HG02884 (cell line): ENCODE measurements around the gene ZNF526.

Source experiments
- ATAC-seq: cut with Tn5 transposase; IDR thresholded peaks from one replicate; pipeline ENCODE4 v1.9.1; 2021; ENCODE audit warnings: mild to moderate bottlenecking, moderate library complexity; ENCODE audit not compliant: unreplicated experiment

ZNF526 gene, protein sequence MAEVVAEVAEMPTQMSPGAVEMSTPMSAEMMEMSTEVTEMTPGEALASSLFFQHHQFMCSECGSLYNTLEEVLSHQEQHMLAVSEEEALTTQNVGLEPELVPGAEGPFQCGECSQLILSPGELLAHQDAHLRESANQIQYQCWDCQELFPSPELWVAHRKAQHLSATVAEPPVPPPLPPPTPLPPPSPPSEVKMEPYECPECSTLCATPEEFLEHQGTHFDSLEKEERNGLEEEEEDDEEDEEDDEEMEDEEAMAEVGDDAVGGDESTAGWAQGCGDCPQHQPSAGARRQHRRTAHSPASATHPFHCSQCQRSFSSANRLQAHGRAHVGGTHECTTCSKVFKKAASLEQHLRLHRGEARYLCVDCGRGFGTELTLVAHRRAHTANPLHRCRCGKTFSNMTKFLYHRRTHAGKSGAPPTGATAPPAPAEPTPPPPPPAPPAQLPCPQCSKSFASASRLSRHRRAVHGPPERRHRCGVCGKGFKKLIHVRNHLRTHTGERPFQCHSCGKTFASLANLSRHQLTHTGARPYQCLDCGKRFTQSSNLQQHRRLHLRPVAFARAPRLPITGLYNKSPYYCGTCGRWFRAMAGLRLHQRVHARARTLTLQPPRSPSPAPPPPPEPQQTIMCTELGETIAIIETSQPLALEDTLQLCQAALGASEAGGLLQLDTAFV

DNA sequence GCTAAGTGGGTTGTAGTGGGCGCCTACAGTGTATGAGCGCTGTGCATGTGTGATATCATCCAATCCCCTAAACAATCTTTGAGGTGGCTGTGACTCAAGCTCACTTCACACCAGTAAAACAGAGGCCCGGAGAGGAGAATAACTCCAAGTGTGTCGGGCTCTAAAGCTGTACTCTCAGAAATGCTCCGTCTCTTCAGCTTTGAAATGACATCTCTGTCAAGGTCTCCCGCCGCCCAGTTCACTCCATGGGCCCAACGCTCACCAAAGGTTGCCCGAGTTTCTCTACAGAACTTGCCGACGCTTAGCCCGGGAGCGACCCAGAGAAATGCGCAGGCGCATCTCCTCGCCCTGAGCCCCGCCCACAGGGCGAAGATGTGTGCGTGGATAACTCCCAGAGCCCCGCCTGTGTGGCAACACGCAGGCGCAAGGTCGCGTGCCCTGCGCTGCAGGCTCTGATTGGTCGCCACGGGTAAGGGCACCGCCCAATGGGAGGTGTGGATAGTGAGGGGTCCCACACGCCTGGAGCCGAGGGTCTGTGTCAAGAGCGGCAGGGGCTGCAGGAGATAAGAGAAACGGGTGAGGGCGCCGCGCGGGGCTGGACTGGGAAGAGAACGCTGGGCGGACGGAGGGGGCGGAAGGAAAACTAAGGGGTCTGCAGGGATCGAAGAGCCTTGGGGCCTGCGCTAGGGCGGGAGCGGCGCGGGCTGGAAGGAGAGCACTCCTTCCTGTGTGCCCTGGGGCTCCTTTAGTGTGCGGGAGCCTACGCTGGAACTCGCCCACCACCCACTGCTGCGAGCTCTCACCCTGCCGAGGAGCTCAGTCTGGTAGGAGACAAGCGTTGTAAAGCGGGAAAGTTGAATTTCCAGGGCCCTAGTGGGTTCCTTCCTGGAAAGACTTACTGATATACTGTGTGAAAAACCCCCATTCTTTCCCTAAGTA, at the start of gene ZNF526:
ZNF526 (plus strand) TSS at position 501 of the 939 bp plus-strand sequence. CDS start 4,092 bp downstream, outside the sequence.
- peak; percentile 76 for ATAC-seq

DNA sequence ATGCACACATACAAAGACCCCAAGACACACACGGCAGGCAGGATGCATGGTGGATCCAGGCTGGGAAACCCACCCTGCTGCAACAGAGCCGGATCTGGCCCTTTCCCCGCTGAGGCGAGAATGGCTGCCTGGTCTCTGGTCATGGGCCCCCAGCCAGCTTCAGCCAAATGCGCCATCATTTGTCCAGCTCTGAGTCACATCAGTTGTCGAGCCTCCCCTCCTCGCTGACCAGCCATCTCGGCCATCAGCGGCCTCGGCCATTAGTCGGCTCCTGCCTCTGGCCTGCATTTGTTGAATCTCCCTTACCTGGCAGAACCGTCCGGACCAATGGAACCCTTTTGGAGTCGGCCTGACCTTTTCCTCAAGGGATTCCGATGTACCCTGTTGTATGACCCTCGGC, 49.4 kb upstream of the ZNF526 start:
- ATAC-seq = no peak

DNA sequence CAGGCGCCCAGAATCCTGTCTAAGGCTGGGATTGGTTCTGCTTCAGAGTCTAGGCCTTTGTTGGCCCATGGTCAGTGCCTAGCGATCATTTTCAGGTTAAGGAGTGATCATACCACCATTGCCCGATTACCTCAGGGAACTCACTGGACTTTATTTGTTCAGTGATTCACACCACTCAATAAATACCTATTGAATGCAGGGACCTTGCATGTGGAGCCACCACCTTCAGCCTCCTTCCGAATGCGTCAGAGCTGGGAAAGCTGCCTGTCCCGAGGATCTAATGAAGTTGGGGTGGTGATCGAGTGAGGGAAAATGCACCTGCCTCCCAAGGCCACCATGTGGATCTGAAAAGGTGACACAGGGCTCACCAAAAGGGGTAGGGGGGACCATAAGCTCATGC, 47.9 kb upstream of the ZNF526 start:
- no peak for ATAC-seq

DNA sequence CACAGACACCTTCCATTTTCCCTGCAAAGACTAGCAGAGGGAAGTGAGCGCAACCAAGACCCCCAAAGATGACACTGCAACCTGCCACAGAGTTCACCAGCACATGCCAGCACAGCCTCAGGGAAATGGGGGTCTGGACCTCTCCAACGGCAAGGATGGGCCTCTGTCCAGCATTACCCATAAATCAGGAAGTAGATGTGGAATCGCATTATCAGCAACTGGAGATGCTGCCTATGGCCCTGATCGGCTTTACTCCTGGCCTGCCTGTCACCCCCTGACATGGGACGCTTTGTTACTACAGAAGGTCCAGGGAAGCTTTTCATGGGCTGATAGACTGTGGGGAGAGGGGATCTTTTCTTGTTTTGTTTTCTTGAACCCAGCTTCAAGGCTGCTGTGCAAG, 46.4 kb upstream of the ZNF526 start:
- no peak for ATAC-seq

DNA sequence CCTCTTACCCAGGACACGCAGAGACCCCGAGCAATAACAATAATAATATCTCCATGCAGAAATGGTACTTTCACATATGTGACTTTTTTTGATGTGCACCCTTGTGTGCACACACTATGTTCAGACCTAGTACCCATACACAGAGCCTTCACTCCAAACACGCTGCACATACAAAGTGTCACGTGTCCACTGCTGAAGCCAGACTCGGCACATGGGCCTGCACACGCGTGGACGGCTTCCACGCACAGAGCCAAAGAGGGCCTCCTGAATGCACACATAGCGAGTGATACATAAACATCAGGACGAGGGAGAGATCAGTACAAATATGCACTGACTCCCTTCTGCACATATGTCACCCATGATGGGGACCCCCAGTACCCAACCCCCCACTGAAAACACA, 45.9 kb upstream of the ZNF526 start:
- no peak for ATAC-seq

DNA sequence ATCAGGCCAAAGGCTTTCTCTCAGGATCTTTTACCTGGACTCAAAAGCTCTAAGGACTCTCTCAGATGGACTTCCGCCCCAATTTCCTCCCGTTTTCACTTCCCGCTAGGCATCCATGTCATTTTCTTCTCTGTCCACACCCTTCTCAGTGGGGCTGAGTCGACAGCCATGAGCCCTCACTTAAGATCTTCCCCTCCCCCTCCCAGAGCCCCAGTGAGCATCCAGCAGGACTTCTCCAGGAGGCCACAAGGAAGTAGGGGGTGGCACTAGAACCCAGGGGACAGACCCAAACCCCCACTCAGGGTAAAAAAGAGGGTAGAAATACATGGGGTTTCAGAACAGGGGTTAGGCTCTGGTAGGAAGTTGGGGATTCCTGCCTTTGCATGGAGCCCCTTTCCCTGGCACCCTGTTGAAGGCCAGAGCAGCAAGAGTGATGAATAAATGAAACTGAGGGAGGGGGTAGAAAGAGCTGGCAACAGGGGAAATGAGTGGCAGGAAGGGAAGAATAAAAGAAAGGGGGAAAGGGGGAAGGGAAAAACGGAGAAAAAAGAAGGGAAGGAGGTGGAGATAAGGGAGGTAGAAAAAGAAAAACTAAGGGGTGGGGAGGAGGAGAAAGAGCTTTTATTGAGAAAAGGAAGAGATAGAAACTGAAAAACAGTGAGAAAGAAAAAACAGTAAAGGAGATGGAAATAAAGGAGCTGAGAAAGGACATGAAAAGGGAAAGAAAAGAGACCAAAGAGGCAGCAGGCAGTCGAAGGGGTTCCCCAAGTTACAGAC, 45.0 kb upstream of the ZNF526 start:
- ATAC-seq = no peak

DNA sequence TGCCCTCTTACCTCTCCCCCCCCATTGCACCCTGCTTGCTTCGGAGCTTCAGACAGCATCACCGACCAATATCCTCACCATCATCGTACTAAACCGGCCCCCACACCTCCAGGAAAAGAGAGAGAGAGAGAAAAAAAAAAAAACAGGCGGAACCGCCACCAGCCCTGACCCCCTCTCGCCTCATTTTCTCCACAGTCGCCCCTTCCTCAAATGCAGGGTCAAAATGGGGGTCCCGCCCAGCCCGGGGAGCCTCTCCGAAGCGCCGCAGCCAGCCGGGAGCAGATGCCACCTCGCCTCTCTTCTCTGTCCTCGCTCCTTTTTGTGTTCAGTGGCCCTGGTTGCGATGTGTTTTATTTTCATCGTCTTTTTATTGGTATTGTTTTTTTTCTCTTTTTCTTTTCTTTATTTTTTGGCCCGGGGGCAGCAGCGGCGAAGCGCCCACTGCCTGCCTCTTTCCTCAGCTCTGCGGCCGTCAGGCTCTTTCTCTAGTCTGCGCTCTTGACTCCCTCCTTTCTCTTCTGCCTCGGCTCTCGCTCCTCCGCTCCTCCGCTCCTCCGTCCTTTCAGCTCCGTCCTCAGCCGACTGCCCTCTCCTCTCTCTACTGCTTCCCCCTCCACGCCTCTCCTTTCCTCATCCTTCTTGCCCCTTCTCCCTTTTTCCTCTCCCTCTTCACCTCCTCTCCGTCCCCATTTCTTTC, 44.0 kb upstream of the ZNF526 start:
- no peak for ATAC-seq

DNA sequence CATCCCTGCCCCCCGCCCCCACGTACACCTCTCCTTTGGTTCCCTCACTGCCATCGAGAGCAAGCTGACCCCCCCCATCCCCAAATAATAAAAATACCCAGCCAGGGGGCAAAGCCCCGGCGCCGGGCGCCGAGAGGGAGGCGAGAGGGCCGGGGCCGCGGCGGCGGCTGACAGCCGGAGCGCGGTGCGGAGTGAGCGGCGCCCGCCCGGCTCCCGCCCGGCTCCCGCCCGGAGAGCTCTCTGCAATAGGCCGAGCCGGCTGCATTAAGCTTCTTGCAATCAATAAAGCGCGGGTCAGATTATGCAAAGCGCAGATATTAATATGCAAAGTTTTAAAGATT, 43.5 kb upstream of the ZNF526 start:
- no peak for ATAC-seq

DNA sequence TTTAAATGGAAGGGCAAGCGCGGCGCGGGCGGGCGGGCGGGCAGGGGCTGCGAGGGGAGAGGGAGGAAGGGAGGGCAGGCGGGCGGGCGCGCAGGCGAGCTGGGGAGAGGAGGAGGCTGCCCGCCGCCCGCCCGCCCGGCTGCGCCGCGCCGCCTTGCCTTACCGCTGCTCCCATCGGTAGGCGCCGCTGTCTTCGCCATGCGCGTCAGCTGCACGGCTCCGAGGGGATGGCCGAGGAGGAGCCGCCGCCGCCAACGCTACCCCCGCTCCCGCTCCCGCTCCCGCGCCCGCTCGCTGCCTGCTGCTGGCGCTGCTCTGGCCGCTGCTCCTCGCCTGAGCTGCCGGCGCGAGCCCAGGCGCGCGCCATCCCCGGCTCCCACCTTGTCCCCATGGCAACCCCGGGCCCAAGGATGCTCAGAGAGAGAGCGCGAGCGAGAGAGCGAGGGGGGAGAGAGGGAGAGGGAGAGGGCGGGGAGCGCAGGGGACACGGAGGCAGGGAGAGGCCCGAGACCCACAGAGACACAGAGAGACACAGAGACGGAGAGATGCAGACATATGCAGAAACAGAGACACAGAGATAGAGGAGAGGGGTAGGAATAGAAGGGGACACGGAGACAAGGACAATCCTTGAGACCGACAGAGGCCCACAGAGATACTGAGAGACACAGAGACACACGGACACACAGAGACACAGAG, 43.0 kb upstream of the ZNF526 start:
- ATAC-seq = no peak

DNA sequence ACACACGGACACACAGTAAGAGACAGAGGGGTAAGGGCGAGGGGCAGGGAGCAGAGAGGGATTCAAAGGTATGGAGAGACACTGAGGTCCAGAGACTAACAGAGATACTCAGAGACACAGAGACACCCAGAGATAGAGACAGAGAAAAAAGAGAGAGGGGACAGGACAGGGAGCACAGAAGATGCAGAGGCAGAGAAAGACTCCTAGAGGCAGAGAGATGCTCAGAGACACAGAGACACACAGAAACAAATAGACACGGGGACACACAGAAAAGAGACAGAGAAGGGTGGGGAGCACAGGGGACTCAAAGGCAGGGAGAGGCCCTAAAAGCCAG, 42.5 kb upstream of the ZNF526 start:
- ATAC-seq = no peak

DNA sequence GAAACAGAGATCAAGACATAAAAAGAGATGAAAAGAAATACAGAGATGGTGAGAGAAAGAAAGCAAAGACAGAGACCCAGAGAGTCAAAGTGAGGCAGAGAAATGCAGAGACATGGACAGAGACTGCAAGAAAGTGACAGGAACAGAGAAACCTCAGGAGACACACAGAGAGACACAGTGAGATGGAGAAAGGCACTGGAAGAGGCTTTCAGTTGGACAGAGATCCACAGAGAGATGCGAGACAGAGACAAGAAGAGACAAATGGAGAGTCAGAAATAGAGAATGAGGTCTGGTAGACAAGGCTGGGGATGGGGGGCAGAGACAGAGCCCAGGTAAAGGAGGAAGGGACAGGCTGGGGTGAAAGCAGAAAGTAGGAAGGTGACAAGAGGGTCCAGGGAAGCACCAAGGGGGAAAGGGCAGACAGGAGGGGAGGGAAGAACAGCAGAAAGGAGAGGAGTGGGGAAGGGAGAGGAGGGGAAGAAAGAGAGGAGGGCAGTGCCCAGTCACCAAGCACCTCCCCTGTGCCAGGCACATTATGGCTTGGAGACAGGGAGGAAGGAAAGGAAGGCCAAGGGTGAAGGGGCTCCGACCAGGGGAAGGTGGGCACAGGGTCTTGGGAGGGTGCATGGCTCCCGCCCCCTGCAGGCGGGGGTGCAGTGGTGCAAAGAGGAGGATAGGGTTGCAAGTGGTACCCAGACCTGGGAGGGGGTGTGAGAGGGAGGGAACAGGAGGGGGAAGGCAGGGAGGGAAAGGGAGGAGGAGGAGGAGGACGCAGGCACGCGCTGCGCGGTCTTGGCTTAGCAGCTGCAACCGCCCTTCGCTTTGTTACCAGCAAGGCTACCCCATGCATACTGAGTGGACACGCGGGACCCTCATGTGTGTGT, 41.1 kb upstream of the ZNF526 start:
- no peak for ATAC-seq

DNA sequence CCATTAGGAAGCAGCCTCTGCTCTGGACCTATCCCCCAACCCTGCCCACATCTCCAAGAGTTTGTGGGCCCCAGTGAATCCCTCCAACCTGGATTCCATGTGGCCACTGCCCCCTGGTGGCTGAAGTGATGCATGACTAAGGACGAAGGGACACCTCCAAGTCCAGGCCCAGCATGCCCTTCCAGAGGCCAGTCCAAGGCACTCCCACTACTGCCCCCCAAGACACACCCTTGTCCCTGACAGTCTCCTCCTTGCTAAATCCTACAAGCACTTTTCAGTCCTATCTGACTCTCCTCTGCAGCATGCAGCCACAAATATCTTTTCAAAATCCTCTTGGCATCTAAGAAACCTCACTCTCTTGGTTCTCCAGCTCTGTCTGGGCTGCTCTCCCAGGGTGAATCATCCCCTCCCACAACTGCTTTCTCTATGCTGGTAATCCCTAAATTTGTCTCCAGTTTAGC, 35.7 kb upstream of the ZNF526 start:
- ATAC-seq = no peak

DNA sequence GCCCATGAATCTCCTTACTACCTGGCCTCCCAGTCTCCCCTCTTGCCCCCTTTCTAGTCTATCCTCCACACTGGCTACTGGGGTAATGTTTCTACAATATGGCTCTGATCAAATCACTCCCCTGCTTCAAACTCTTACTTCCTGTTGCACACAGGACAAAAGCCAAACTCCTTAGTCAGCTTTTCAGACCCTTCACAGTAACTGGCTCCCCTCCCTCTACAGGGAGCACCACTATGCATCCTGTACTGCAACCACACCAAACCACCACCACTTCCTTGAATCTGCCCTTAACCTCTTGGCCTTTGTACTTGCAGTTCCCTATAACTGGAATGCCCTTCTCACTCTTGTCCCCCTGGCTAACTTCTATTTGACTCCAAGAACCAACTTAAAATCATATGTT, 34.8 kb upstream of the ZNF526 start:
- ATAC-seq = no peak

DNA sequence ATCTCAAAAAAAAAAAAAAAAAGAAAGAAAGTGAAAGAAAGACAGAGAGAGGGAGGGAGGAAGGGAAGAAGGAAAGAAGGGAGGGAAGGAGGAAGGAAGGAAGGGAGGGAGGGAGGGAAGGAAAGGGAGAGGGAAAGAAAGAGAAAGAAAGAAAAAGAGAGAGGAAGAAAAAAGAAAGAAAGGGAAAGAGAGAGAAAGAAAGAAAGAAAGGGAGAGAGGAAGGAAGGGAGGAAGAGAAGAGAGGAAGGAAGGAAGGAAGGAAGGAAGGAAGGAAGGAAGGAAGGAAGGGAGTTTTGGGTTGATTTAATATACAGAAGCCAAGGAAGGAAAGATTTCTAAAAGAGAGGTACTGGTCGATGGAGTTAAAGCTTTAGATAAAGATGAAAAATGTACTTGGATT, 31.4 kb upstream of the ZNF526 start:
- no peak for ATAC-seq

DNA sequence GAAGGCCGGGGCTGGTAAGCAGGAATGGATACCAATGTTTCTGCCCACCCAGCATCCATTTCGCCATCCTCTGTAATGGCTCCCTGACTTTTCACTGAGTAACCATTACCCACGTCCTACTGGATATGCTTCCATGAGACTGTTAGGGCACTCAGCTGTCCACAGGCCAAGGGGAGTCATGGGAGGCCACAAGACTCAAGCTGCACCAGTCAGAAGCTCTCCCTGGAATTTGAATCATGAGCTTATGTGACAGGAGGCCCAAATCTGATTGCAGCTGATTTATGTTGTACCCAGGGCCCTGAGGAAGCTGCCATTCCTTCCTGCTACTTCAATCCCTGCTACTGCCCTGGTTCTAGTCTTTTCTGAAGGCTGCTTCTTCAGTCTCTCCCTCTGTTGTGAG, 31.0 kb upstream of the ZNF526 start:
- no peak for ATAC-seq

DNA sequence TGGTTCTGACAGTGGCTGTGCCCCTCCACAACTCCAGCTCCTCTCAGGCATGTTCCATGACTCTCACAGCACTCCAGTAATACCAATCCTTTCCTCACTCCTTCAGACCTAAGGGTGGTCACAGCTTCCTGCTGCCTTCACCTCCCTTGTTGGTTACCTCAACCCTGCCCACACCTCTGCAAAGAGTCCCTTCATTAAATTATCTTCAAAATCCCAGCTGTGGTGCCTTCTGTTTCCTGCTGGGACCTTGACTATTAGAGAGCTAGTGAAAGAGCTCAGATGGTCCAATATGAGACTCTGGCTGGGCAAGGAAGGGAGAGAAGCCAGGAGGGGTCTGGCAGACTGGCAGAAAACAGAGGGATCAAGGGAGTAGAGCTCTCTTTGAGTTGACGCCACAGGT, 28.8 kb upstream of the ZNF526 start:
- ATAC-seq = no peak

DNA sequence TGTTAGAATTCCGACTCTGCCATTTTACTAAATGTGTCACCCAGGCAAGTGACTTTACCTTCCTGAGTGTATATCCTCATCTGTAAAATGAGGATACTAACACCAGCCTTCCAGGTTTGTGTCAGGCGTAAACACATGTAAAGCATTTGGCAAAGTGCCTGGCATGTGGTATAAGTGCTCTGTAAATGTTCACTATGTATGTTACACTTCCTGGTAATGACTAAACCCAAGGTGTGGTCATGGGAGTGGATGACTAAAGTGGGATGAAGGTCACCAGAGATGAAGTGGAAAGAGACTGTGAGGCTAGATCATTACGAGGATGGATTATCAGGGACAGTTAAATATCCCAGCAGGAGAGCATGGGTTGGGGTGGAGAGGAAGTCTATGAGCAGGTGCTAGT, 28.3 kb upstream of the ZNF526 start:
- ATAC-seq = no peak

DNA sequence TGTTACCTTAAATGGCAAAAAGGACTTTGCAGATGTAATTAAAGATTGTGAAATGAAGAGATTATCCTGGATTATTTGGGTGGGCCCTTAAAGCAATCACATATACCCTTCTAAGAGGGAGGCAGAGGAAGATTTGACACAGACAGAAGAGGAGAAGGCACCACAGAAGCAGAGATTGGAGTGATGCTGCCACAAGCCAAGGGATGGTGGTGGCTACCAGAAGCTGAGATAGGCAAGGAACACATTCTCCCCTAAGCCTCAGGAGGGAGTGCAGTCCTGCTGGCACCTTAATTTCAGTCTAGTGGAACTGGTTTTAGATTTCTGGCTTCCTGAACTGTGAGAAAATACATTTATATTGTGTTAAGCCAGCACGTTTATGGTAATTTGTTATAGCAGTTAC, 26.8 kb upstream of the ZNF526 start:
- no peak for ATAC-seq

DNA sequence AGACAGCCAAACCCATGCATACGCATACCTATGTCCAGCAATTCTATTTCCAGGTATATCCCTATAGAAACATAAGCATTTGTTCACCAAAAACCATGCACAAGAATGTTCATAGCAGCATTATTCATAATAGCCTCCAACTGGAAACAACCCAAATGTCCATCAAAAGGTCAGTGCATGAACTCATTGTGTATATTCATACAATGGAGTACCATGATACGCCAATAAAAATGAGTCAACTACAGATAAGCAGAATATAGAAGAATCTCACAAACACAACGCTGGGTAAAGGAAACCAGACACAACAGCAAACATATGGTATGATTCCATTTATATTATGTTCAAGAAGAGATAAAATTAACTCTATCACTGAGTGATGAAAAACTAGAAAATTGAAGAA, 26.4 kb upstream of the ZNF526 start:
- ATAC-seq = no peak
